Mesothelial cell of epicardium (in vitro differentiated cells): Measurements from ENCODE around the gene PLEKHA3. TPM values are rescaled to one million over a fixed set of nuclear protein-coding genes. Genes with fewer than 3 reads are reported as not detected.

Experiments
- DNase-seq, 2 experiments: peaks; one replicate each; pipeline ENCODE4 v3.0.0; 2021; ENCODE audit warnings: low spot score in 2 of 2; ENCODE audit not compliant: unreplicated experiment in 2 of 2
- H3K27ac Mint-ChIP-seq: 2 replicates; pipeline ENCODE4 v1.8.0; 2021; ENCODE audit warnings: mixed read lengths
- H3K27me3 Mint-ChIP-seq: 2 replicates; pipeline ENCODE4 v1.8.0; 2021; ENCODE audit warnings: low read depth, mixed read lengths
- H3K36me3 Mint-ChIP-seq: 2 replicates; pipeline ENCODE4 v1.8.0; 2021; ENCODE audit warnings: mixed read lengths
- H3K4me1 Mint-ChIP-seq: 2 replicates; pipeline ENCODE4 v1.8.0; 2021; ENCODE audit warnings: mixed read lengths
- H3K4me3 Mint-ChIP-seq: 2 replicates; pipeline ENCODE4 v1.8.0; 2021; ENCODE audit warnings: mild to moderate bottlenecking, moderate library complexity, mixed read lengths
- H3K9me3 Mint-ChIP-seq: 2 replicates; pipeline ENCODE4 v1.8.0; 2021; ENCODE audit warnings: mixed read lengths
- total RNA-seq: library from RNA; stranded (reverse); gene quantifications from 3 replicates; pipeline ENCODE4 v1.2.1, GENCODE V29; 2021
- TF ChIP-seq, protein P1 (sequence below): fragments of 200-600 bp; sonication (generic); IDR thresholded peaks from one replicate; pipeline ENCODE4 v1.5.0; 2021; ENCODE audit warnings: antibody characterized with exemption; ENCODE audit not compliant: unreplicated experiment

The PLEKHA3 gene
- total RNA-seq, 1 donor from 2014 or later: 28.9 TPM

DNA sequence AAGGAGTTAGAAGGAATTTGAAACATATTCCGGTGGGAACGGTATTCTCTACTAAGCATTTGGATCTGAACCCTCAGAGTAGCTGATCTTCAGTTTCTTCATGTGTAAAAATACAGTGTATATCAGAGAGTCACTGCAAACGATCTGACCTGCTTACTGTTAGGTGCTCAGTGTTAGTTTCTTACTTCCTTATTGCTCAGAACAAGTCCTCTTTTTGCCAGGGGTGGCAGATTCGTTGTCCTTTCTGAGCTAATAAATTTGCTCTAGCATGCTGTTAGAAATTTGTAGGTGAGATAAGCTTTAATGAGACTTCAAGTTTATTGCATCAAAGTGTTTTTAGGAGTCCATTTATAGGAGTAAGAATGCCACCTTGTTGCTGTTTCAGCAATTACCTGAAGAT lies 15.8 kb downstream of the PLEKHA3 start:
- TF ChIP-seq, protein P1, sequence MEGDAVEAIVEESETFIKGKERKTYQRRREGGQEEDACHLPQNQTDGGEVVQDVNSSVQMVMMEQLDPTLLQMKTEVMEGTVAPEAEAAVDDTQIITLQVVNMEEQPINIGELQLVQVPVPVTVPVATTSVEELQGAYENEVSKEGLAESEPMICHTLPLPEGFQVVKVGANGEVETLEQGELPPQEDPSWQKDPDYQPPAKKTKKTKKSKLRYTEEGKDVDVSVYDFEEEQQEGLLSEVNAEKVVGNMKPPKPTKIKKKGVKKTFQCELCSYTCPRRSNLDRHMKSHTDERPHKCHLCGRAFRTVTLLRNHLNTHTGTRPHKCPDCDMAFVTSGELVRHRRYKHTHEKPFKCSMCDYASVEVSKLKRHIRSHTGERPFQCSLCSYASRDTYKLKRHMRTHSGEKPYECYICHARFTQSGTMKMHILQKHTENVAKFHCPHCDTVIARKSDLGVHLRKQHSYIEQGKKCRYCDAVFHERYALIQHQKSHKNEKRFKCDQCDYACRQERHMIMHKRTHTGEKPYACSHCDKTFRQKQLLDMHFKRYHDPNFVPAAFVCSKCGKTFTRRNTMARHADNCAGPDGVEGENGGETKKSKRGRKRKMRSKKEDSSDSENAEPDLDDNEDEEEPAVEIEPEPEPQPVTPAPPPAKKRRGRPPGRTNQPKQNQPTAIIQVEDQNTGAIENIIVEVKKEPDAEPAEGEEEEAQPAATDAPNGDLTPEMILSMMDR: no peak

DNA sequence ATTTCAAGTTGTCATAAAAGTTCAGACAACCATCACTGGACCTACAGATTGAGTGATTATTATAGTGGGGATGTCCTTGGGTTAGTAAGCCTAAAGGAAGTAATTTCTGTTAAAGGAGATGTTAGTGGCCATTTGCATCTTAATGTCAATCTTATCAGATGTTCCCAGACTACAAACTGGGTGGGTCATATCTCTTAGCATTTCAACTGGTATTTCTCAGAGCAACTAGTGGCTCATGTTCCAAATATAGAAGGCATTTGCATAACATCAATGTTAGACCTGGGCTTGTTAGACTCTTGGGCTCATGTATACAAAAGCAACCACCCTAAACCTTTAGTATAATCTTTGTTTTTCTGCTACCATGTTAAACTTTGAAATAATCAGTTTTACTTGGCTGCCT lies 17.9 kb downstream of the PLEKHA3 start:
- TF ChIP-seq, protein P1: no peak
- Mint-ChIP-seq H3K27ac (no peak overlapping the region), H3K27me3 (no peaks in the 10 kb centered on the region), H3K9me3 (no peaks in the 10 kb centered on the region), H3K4me1 (no peaks in the 10 kb centered on the region), H3K36me3 (peaks cover 55% of the 10 kb centered on the region), H3K4me3 (no peak overlapping the region)
- DNase-seq: no peak

More for the DNA sequence above, 15.8 kb downstream of the PLEKHA3 start:
- Mint-ChIP-seq H3K36me3 (peaks cover 53% of the 10 kb centered on the region), H3K4me3 (no peak overlapping the region), H3K9me3 (no peaks in the 10 kb centered on the region), H3K4me1 (no peaks in the 10 kb centered on the region), H3K27me3 (no peaks in the 10 kb centered on the region), H3K27ac (no peak overlapping the region)
- DNase-seq: no peak

DNA sequence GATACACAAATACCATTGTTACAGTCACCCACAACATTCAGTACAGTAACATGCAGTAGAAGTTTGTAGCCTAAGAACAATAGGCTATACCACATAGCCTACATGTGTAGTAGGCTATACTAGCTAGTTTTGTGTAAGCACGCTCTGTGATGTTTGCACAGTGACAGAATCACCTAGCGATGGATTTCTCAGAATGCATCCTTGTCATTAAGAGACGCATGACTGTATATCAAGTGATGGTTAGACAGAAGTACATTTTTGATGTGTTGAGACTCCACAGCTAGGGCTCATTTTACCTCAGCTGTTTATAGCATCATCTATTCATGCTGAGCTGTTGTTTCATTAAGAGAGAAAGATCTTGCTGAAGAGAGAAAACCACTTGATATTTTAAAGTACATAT lies 19.4 kb downstream of the PLEKHA3 start:
- TF ChIP-seq, protein P1: no peak
- no peak for DNase-seq
- Mint-ChIP-seq H3K4me1 (no peaks in the 10 kb centered on the region), H3K27me3 (no peaks in the 10 kb centered on the region), H3K36me3 (peaks cover 50% of the 10 kb centered on the region), H3K9me3 (no peaks in the 10 kb centered on the region), H3K4me3 (no peak overlapping the region), H3K27ac (no peak overlapping the region)

GRCh38 chr2:178502751-178503150 lies 22.5 kb downstream of the PLEKHA3 start:
- no peak overlapping the region for H3K4me3 Mint-ChIP-seq
- H3K27ac Mint-ChIP-seq: no peak overlapping the region
- H3K9me3 Mint-ChIP-seq: no peaks in the 10 kb centered on the region
- no peaks in the 10 kb centered on the region for H3K4me1 Mint-ChIP-seq
- H3K36me3 Mint-ChIP-seq: peaks cover 31% of the 10 kb centered on the region
- no peaks in the 10 kb centered on the region for H3K27me3 Mint-ChIP-seq
- TF ChIP-seq, protein P1: no peak
- no peak for DNase-seq

DNA sequence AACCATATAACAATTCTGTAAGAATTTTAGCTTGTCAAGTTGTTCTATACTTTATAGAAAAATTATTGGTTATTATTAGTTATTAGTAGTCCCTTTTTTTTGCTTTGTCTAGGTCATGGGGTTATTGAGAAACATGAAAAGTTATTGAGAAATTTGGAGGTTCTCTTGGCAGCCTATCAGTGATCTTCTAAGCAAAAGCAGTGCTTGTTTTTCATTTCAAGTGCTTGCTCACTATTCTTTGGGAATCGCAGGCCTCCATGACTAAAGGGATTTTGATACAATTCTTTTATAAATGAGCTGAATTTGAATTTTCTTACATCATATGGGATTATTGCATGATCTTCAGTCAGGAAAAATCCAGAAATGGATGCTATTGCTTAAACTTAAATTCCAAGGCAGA lies 25.8 kb downstream of the PLEKHA3 start:
- no peak for DNase-seq
- H3K36me3 Mint-ChIP-seq: peaks cover 19% of the 10 kb centered on the region
- no peaks in the 10 kb centered on the region for H3K4me1 Mint-ChIP-seq
- TF ChIP-seq, protein P1: no peak
- H3K27ac Mint-ChIP-seq: no peak overlapping the region
- H3K27me3 Mint-ChIP-seq: no peaks in the 10 kb centered on the region
- no peak overlapping the region for H3K4me3 Mint-ChIP-seq
- H3K9me3 Mint-ChIP-seq: no peaks in the 10 kb centered on the region

DNA sequence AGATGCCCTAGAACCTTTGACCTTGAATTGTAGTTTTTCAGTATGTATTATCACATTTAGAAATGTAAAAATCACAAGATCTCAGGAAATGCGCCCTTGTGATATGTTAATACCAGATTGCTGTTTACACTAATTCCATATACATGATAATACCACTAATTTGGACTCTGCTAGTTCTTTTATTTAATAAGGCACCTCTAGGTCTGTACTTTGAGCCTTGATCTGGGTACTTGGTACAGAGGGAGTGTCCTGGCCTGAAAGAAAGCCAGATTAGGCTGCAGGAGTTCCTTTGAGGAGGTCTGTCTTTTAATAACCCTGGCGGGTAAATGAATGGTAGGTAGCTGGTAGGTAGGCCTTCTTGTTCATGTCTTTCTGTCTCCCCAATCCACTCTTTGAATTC lies 26.3 kb downstream of the PLEKHA3 start:
- no peaks in the 10 kb centered on the region for H3K4me1 Mint-ChIP-seq
- H3K4me3 Mint-ChIP-seq: no peak overlapping the region
- TF ChIP-seq, protein P1: no peak
- no peak overlapping the region for H3K27ac Mint-ChIP-seq
- no peaks in the 10 kb centered on the region for H3K27me3 Mint-ChIP-seq
- H3K36me3 Mint-ChIP-seq: peaks cover 19% of the 10 kb centered on the region
- no peaks in the 10 kb centered on the region for H3K9me3 Mint-ChIP-seq
- no peak for DNase-seq
